DND-41 (cell line): Measurements from ENCODE around the gene TAOK1.

Source experiments
- EZH2 ChIP-seq: IDR thresholded peaks from 3 replicates; pipeline ENCODE4 v1.6.1; 2012; ENCODE audit warnings: borderline replicate concordance, low read depth, mild to moderate bottlenecking, moderate library complexity, low read length, inconsistent platforms; ENCODE audit not compliant: severe bottlenecking
- TF ChIP-seq, protein P1 (sequence below): IDR thresholded peaks from 2 replicates; pipeline ENCODE4 v1.5.1; 2012; ENCODE audit warnings: borderline replicate concordance, low read length, moderate library complexity, mild to moderate bottlenecking; ENCODE audit not compliant: poor library complexity, severe bottlenecking; ENCODE audit errors: extremely low read depth

DNA sequence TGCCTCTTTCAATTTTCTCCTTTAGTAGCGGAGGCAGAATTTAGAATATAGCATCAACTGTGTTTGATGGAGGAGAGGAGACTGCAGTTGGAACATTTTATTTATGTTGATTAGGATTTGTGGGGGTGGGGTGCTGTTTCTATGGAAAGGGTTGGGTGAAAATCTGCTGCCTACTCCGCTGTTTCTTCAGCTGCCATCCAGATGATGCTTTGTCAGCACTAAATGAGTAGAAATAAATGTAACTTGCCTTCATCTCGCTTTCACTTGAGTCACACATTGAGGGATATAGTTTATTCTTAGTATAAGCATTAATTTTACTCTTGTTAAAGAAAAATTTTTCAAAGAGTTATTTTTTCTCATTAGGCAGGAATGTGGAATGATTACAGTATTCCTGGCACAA is 134.5 kb downstream of the TAOK1 start:
- TF ChIP-seq, protein P1, sequence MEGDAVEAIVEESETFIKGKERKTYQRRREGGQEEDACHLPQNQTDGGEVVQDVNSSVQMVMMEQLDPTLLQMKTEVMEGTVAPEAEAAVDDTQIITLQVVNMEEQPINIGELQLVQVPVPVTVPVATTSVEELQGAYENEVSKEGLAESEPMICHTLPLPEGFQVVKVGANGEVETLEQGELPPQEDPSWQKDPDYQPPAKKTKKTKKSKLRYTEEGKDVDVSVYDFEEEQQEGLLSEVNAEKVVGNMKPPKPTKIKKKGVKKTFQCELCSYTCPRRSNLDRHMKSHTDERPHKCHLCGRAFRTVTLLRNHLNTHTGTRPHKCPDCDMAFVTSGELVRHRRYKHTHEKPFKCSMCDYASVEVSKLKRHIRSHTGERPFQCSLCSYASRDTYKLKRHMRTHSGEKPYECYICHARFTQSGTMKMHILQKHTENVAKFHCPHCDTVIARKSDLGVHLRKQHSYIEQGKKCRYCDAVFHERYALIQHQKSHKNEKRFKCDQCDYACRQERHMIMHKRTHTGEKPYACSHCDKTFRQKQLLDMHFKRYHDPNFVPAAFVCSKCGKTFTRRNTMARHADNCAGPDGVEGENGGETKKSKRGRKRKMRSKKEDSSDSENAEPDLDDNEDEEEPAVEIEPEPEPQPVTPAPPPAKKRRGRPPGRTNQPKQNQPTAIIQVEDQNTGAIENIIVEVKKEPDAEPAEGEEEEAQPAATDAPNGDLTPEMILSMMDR = no peak
- TF ChIP-seq EZH2 = no peak
